Trophoblast cell (in vitro differentiated cells and primary cell): ENCODE measurements around the gene COA1.

Source experiments
- DNase-seq, 2 donors: peaks; one replicate each; pipeline ENCODE4 v3.0.0-alpha.2; 2016
- H2AFZ ChIP-seq: 2 replicates; pipeline ENCODE4 v1.6.1; 2013; ENCODE audit warnings: low read length, moderate library complexity, mild to moderate bottlenecking; ENCODE audit not compliant: insufficient read depth, poor library complexity
- H2AK5ac ChIP-seq: 2 replicates; pipeline ENCODE4 v1.6.1; 2013; ENCODE audit warnings: mild to moderate bottlenecking, low read length
- H2BK120ac ChIP-seq: 2 replicates; pipeline ENCODE4 v1.6.1; 2013; ENCODE audit warnings: low read length, mild to moderate bottlenecking, moderate library complexity; ENCODE audit not compliant: insufficient read depth, poor library complexity
- H2BK12ac ChIP-seq: 2 replicates; pipeline ENCODE4 v1.6.1; 2013; ENCODE audit warnings: mild to moderate bottlenecking, low read length, moderate library complexity
- H2BK5ac ChIP-seq: 2 replicates; pipeline ENCODE4 v1.6.1; 2013; ENCODE audit warnings: low read length, low read depth, moderate library complexity, mild to moderate bottlenecking; ENCODE audit not compliant: poor library complexity
- H3K14ac ChIP-seq: 2 replicates; pipeline ENCODE4 v1.6.1; 2013; ENCODE audit warnings: mild to moderate bottlenecking, low read length
- H3K18ac ChIP-seq: 2 replicates; pipeline ENCODE4 v1.6.1; 2013; ENCODE audit warnings: mild to moderate bottlenecking, low read length
- H3K23ac ChIP-seq: 2 replicates; pipeline ENCODE4 v1.6.1; 2013; ENCODE audit warnings: low read length
- H3K27ac ChIP-seq: 2 replicates; pipeline ENCODE4 v1.5.1; 2013; ENCODE audit warnings: low read depth, mild to moderate bottlenecking, inconsistent platforms, low read length, moderate library complexity
- H3K27me3 ChIP-seq: 2 replicates; pipeline ENCODE4 v1.6.1; 2013; ENCODE audit warnings: inconsistent platforms, mild to moderate bottlenecking, low read length, moderate library complexity; ENCODE audit not compliant: insufficient read depth
- H3K36me3 ChIP-seq, 2 experiments: 1 replicate in 1 of 2; 2 replicates in 1 of 2; pipeline ENCODE4 v1.6.1; 2013; ENCODE audit warnings: low read length in 2 of 2, mild to moderate bottlenecking in 2 of 2, moderate library complexity in 1 of 2; ENCODE audit not compliant: insufficient read depth in 2 of 2, control insufficient read depth in 1 of 2
- H3K4ac ChIP-seq: 2 replicates; pipeline ENCODE4 v1.6.1; 2013; ENCODE audit warnings: low read depth, mild to moderate bottlenecking, low read length, moderate library complexity
- H3K4me1 ChIP-seq, 2 experiments: 1 replicate in 1 of 2; 2 replicates in 1 of 2; pipeline ENCODE4 v1.6.1; 2013; ENCODE audit warnings: low read length in 2 of 2, mild to moderate bottlenecking in 2 of 2, moderate library complexity in 1 of 2; ENCODE audit not compliant: insufficient read depth in 2 of 2, control insufficient read depth in 1 of 2
- H3K4me2 ChIP-seq: 2 replicates; pipeline ENCODE4 v1.6.1; 2013; ENCODE audit warnings: inconsistent platforms, mild to moderate bottlenecking, low read length, moderate library complexity
- H3K4me3 ChIP-seq: 2 replicates; pipeline ENCODE4 v1.5.1; 2013; ENCODE audit warnings: mild to moderate bottlenecking, low read depth, low read length, inconsistent platforms
- H3K79me1 ChIP-seq: one replicate; pipeline ENCODE4 v1.6.1; 2013; ENCODE audit warnings: low read length
- H3K79me2 ChIP-seq: 2 replicates; pipeline ENCODE4 v1.6.1; 2013; ENCODE audit warnings: low read length, mild to moderate bottlenecking; ENCODE audit not compliant: control insufficient read depth, insufficient read depth, poor library complexity
- H3K9ac ChIP-seq: 2 replicates; pipeline ENCODE4 v1.6.1; 2013; ENCODE audit warnings: mild to moderate bottlenecking, low read length
- H3K9me3 ChIP-seq: 2 replicates; pipeline ENCODE4 v1.6.1; 2013; ENCODE audit warnings: low read depth, mild to moderate bottlenecking, control low read depth, inconsistent platforms, low read length; ENCODE audit not compliant: insufficient read depth
- H4K12ac ChIP-seq: 2 replicates; pipeline ENCODE4 v1.6.1; 2013; ENCODE audit warnings: low read depth, mild to moderate bottlenecking, low read length, moderate library complexity
- H4K8ac ChIP-seq: 2 replicates; pipeline ENCODE4 v1.6.1; 2013; ENCODE audit warnings: low read depth, mild to moderate bottlenecking, low read length, moderate library complexity
- H4K91ac ChIP-seq: one replicate; pipeline ENCODE4 v1.6.1; 2013; ENCODE audit warnings: low read depth, mild to moderate bottlenecking, low read length, moderate library complexity
- WGBS: extraction: QIAGEN DNeasy Blood & Tissue Kit; methylation state at CpG from one replicate; pipeline ENCODE4 v1.1.7; 2013; ENCODE audit warnings: missing lambda C conversion rate; ENCODE audit not compliant: insufficient read length, insufficient coverage; ENCODE audit errors: extremely low coverage; 5-methylcytosine and 5-hydroxymethylcytosine counted together

Gene COA1

GRCh38 chr7:43698460-43699255 is 30.7 kb downstream of the COA1 start:
- Histone ChIP-seq H4K91ac (no peak overlapping the region), H3K4me3 (no peak overlapping the region), H2BK5ac (no peak overlapping the region), H3K36me3 (no peaks in the 10 kb centered on the region), H2BK120ac (no peak overlapping the region), H3K79me1 (no peaks in the 10 kb centered on the region), H2AFZ (no peak overlapping the region), H3K27ac (no peak overlapping the region), H3K4ac (no peak overlapping the region), H3K79me2 (peaks cover 1% of the 10 kb centered on the region), H3K4me1 (peaks cover 0 to 2% of the 10 kb centered on the region in 2 experiments), H3K14ac (no peak overlapping the region), H3K27me3 (no peaks in the 10 kb centered on the region), H4K12ac (no peak overlapping the region), H2AK5ac (no peak overlapping the region), H3K18ac (no peak overlapping the region), H2BK12ac (no peak overlapping the region), H3K4me2 (no peak overlapping the region), H4K8ac (no peak overlapping the region), H3K23ac (no peak overlapping the region), H3K9ac (no peak overlapping the region), H3K9me3 (no peaks in the 10 kb centered on the region)
- no CpG with 5 or more reads among the region's 5 CpGs for WGBS
- DNase-seq = no peak

- no peak overlapping the region for H3K27ac ChIP-seq
- no peak overlapping the region for H2BK12ac ChIP-seq
- WGBS = no CpG with 5 or more reads among the region's 4 CpGs
Measured at GRCh38 chr7:43697690-43698089, 31.6 kb downstream of the COA1 start.

GRCh38 chr7:43695365-43695764 is 34.0 kb downstream of the COA1 start:
- H3K23ac ChIP-seq = no peak overlapping the region
- no peak overlapping the region for H3K4me3 ChIP-seq
- no peak overlapping the region for H3K27ac ChIP-seq
- no peak overlapping the region for H2BK120ac ChIP-seq
- no peak overlapping the region for H3K4me2 ChIP-seq
- no peak overlapping the region for H3K4ac ChIP-seq
- H3K18ac ChIP-seq = no peak overlapping the region
- no peak overlapping the region for H2AK5ac ChIP-seq
- DNase-seq = no peak
- no CpG with 5 or more reads among the region's 1 CpG for WGBS
- peaks cover 3% of the 10 kb centered on the region for H3K79me2 ChIP-seq
- no peak overlapping the region for H3K14ac ChIP-seq
- H3K9ac ChIP-seq = no peak overlapping the region
- H3K36me3 ChIP-seq = no peaks in the 10 kb centered on the region
- no peaks in the 10 kb centered on the region for H3K9me3 ChIP-seq
- no peak overlapping the region for H4K8ac ChIP-seq
- H4K91ac ChIP-seq = no peak overlapping the region
- H3K4me1 ChIP-seq = peaks cover 0 to 2% of the 10 kb centered on the region in 2 experiments
- no peaks in the 10 kb centered on the region for H3K27me3 ChIP-seq
- H2BK12ac ChIP-seq = no peak overlapping the region
- H2AFZ ChIP-seq = no peak overlapping the region
- H4K12ac ChIP-seq = no peak overlapping the region
- no peaks in the 10 kb centered on the region for H3K79me1 ChIP-seq
- H2BK5ac ChIP-seq = no peak overlapping the region

More at GRCh38 chr7:43697690-43698089, 31.6 kb downstream of the COA1 start:
- no peaks in the 10 kb centered on the region for H3K27me3 ChIP-seq
- H4K12ac ChIP-seq = no peak overlapping the region
- H4K91ac ChIP-seq = no peak overlapping the region
- H4K8ac ChIP-seq = no peak overlapping the region
- peaks cover 1% of the 10 kb centered on the region for H3K79me2 ChIP-seq
- no peaks in the 10 kb centered on the region for H3K9me3 ChIP-seq
- H3K23ac ChIP-seq = no peak overlapping the region
- no peak overlapping the region for H2BK5ac ChIP-seq
- no peaks in the 10 kb centered on the region for H3K79me1 ChIP-seq
- peaks cover 0 to 2% of the 10 kb centered on the region in 2 experiments for H3K4me1 ChIP-seq
- DNase-seq = no peak
- no peak overlapping the region for H3K9ac ChIP-seq
- H2BK120ac ChIP-seq = no peak overlapping the region
- no peak overlapping the region for H2AK5ac ChIP-seq
- no peak overlapping the region for H3K4me3 ChIP-seq
- H3K4ac ChIP-seq = no peak overlapping the region
- no peak overlapping the region for H3K18ac ChIP-seq
- H2AFZ ChIP-seq = no peak overlapping the region
- no peak overlapping the region for H3K14ac ChIP-seq
- H3K4me2 ChIP-seq = no peak overlapping the region
- no peaks in the 10 kb centered on the region for H3K36me3 ChIP-seq

GRCh38 chr7:43694399-43694748 is 34.9 kb downstream of the COA1 start:
- Histone ChIP-seq H3K4ac (no peak overlapping the region), H4K12ac (no peak overlapping the region), H3K27ac (no peak overlapping the region), H3K14ac (no peak overlapping the region), H3K18ac (no peak overlapping the region), H2BK12ac (no peak overlapping the region), H2BK5ac (no peak overlapping the region), H4K8ac (no peak overlapping the region), H2BK120ac (no peak overlapping the region), H3K79me1 (no peaks in the 10 kb centered on the region), H2AFZ (no peak overlapping the region), H3K4me2 (no peak overlapping the region), H3K4me1 (peaks cover 0 to 2% of the 10 kb centered on the region in 2 experiments), H3K27me3 (no peaks in the 10 kb centered on the region), H3K9ac (no peak overlapping the region), H2AK5ac (no peak overlapping the region), H3K9me3 (no peaks in the 10 kb centered on the region), H3K23ac (peak overlapping the region; percentile 22), H3K4me3 (no peak overlapping the region), H3K36me3 (no peaks in the 10 kb centered on the region), H3K79me2 (peaks cover 3% of the 10 kb centered on the region), H4K91ac (no peak overlapping the region)
- no CpG with 5 or more reads among the region's 2 CpGs for WGBS
- peak in 1 of 2 donors; percentile 28 for DNase-seq
